DMS114 treated with DMSO at 0.1 percent for 48 hours (cell line): ENCODE measurements around the gene TEX54.
"Not testable (repeated sequence)": the region's sequence is repeated elsewhere in the genome, so short reads cannot be mapped to it uniquely, and the experiment has no call there.

Experiments used
- DNase-seq: peaks from one replicate; lab custom pipeline; 2025; ENCODE audit not compliant: unreplicated experiment; lab: John Stamatoyannopoulos, UW

Gene TEX54

DNA sequence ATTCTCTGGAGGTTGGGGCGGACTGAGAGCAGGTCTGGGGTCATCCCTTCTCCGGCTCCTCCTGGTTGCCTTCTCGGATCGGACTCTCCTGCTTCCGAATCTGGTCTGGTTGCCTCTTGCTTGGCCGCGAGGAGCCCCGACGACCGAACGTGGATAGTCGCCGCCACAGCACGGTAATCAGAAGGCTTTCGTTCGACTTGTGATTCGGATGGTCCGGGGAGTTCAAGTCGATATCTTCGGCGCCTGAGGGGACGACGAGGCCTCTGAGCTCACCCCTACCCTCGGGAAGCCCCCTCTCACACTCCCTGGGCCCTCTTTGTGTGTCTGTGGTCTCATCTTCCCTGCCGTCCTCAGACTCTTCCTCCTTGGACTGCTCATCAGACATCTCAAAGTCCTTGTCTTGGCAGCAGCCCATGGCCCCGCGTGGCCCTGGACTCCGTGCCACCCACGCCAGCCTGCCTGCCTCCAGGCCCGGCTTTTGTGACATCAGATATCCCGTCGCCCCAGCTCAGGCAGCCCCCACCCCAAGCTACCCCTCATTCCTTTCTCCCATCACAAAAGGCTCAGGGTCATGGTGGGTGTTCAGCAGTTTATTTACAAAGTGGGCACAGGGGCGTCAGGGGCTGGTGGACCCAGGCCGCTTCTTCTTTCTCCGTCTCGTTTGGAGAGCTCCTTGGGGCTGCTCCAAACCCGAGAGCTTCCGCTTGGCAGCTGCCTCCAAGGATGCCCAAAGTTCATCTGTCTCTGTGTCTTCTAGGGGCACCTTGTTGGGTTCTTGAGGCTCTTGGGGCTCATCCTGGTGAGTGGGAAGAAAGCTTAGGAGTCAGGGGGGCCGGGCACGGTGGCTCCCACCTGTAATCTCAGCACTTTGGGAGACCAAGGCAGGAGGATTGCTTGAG, at the start of gene TEX54:
Gene TEX54, minus strand, starts transcription at position 506 of the 899 bp plus-strand sequence.
- DNase-seq, result no peak

DNA sequence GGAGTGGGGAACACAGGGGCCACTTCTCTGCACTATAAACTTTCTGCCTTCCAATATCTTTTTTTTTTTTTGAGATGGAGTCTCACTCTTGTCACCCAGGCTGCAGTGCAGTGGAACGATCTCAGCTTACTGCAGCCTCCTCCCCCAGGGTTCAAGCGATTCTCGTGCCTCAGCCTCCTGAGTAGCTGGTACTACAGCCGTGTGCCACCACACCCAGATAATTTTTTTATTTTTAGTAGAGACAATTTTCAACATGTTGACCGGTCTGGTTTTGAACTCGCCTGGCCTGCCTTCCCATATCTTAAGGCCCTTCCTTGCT, 49.7 kb upstream of the TEX54 start:
- no peak for DNase-seq

DNA sequence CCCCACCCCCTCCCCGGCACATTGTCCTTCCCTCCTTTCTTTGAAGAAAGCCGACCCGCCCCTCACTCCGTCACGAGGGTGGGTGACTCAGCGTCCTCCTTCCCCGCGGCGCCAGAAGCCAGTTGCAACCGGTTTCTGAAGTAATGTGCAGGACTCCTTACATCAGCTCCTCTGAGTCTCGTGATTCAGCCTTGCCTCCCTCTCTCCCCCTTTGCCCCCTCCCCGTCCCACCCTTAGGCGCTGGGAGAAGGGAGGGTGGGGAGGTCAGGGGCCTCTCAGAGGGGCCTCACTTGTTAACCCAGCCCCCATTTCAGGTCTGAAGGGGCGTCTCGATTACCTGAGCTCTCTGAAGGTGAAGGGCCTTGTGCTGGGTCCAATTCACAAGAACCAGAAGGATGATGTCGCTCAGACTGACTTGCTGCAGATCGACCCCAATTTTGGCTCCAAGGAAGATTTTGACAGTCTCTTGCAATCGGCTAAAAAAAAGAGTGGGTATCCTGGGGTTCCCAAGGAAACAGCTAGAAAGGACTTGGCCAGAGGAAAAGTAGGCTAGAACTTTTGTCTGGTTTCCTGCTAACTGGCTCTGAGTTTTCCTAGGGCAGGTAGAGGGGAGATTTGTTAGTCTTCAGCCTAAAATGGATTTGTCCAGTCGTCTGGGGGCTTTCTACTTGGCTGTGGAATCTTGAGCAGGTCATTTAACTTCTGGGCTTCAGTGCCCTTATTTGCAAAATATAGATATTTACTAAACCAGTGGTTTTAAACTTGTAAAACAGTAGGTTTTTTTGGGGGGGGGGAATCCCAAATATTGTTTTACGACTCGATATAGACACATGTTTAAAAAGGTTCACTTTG, 49.2 kb upstream of the TEX54 start:
- DNase-seq, result peak; percentile 52

DNA sequence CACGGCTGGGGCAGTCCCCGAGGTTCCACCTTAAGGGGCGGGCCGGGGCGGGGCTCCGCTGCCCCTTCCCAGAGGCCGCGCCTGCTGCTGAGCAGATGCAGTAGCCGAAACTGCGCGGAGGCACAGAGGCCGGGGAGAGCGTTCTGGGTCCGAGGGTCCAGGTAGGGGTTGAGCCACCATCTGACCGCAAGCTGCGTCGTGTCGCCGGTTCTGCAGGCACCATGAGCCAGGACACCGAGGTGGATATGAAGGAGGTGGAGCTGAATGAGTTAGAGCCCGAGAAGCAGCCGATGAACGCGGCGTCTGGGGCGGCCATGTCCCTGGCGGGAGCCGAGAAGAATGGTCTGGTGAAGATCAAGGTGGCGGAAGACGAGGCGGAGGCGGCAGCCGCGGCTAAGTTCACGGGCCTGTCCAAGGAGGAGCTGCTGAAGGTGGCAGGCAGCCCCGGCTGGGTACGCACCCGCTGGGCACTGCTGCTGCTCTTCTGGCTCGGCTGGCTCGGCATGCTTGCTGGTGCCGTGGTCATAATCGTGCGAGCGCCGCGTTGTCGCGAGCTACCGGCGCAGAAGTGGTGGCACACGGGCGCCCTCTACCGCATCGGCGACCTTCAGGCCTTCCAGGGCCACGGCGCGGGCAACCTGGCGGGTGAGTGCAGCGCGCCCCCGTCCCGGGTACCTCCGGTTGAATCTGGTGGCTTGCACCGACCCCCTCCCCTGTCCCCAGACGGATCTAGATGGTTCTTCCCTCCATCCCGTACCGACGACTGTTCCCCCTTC, 48.4 kb upstream of the TEX54 start, which contains the start of gene SLC3A2:
Gene SLC3A2, plus strand, starts transcription at position 94 of the 776 bp plus-strand sequence. Its CDS starts 128 bp downstream, at position 222.
- DNase-seq, result peak; percentile 52

DNA sequence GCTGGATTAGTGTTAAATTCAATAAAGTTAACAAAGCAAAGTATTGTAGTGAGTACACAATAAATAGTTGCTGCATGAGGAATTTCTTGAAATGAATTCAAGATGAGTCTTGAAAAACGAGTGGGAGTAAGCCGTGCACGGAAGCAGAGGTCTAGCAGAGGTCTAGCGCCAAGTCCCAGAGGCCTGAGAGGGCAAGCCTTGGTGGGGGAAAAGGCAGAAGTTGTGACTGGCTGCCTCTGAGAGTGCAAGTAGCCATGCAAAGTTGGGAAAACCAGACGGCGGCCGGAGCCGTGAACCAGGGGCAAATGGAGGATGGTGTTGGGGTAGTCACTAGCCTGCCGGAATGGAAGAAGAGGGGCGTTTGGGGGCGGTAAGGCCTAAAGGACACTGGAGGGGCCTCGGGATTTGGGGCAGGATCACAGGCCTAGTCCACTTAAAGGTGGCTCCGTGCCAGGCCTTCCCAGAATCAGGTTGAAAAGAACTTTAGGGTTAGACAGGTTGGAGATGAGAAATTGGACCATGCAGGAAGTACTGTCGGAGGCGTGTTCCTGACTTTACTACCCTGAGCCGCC, 47.7 kb upstream of the TEX54 start:
- DNase-seq, result peak; percentile 55

DNA sequence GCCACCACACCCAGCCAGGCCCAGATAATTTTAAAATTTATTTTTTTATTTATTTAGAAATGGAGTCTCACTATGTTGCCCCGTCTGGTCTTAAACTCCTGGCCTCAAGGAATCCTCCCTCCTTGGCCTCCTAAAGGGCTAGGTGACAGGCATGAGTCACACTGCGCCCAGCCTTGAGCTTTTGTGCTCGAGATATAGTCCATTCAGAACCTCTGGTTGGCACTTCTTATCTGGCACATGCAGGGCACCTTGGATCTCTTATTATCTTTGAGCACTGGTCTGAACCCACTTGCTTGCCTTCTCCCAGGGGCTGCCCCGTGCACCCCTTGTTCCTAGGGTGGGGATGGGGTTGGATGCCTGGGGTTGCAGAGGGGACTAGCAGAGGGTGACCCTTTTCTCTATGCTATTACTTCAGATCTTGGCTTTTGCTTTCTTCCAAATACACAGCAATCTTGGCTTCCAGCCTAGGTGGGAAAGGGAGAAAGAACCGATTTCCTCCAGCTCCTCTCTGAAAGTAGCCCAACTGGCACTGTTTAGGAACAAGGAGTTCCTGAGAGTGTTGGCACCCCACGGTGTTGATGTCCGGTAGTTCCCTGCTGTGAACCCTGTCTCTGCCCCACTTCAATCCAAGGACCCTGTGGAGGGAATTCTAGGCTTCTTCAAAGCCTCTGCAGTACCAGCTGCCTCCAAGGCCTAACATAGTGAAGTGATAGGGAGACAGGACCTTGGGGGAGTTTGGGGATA, 46.8 kb upstream of the TEX54 start:
- no peak for DNase-seq

DNA sequence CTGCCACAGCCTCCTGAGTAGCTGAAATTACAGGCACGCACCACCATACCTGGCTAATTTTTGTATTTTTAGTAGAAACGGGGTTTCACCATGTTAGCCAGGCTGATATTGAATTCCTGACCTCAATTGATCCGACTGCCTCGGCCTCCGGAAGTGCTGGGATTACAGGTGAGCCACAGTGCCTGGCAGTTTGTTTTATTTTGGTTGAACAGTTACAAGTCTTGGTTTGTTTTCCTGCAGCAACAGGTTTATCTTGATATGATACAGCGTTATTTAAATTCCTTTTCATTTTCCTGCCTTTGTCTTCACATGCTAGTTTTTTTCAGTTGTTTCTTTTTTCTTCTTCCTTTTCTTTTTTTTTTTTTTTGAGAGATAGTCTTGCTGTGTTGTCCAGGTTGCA, 44.1 kb upstream of the TEX54 start:
- DNase-seq, result no peak

DNA sequence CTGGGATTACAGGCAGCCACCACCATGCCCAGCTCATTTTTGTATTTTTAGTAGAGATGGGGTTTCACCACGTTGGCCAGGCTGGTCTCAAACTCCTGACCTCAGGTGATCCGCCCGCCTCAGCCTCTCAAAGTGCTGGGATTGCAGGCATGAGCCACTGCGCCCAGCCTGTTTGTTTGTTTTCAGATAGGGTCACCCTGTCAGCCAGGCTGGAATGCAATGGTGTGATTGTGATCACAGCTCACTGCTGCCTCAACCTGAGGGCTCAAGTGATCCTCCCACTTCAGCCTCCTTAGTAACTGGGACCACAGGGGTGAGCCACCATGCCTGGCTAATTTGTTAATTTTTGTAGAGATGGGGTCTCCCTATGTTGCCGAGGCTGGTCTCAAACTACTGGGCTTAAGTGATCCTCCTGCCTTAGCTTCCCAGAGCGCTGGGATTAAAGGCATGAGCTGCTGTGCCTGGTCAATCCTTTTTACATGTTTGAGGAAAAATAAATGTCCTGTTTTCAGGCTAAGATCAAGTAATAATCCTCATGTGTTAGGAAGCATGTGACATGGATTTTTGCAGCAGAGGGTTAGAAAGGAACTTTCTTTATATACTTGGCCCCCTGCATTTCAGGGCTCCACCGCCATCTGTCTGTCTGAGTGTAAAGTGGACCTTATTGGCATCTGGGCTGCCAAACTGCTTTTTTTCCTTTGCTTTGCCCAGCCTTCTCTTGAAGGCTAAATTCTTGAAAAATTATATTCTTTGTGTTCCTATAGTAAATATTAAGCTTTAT, 43.2 kb upstream of the TEX54 start:
- no peak for DNase-seq

DNA sequence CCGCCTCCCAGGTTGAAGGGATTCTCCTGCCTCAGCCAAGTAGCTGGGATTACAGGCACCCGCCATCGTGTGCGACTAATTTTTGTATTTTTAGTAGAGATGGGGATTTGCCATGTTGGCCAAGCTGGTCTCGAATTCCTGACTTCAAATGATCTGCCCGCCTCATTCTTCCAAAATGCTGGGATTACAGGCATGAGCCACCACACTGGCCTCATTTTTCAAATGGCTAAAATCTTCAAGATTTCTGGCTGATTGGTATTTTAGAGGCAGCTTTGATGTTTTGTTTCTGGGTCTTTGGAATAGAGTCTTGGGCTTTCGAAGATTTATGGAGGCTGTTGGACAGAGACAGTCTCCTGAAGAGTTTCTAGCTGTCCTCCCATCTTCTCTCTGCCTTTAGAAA, 42.2 kb upstream of the TEX54 start:
- no peak for DNase-seq

DNA sequence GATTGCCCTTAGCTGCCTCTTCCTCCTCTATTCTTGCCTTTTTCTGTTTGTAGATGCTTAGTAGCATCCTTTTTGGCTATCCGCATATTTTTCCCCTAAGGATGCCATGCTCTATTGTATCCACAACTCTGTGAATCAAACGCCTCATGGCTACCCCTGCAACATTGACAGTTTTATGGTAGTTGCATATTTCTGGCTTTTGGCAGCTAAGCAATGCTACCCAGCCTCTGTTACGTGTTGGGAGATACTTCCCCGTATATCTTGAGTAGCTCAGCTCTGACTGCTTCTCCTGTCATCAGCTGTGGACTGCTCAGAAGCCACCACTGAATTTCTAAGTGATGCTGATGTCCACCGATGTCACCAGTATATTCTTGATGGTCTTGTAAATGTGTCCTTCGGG, 33.0 kb upstream of the TEX54 start:
- DNase-seq, result no peak

DNA sequence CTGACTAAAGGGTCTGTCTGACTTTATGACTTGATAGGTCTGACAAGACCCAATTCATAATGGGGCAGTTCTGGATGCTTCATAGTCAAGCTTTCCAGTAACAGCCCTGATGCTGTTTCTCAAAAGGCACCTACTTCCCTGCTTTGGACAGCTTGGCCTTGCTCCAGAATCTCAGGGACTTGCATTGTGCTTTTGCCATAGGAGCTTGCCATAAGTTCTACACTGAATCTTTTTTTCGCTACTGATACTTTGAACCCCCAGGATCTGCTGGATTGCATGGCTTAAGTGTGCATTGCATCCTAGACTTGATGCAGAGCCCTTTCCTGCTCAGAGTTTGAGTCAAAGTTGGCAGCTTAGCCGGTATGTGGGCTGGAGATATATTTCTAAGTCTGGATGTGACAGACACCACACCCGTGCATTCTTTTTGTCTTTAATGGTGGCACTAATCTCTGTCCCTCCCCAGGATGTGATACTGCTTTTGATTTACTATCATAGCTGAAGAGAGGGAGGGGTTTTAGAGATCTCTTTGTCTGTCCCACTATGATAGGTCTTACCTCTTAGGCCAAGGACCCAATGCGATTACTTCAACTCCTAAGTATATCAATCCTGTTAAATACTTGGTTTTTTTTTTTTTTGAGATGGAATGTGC, 31.2 kb upstream of the TEX54 start:
- DNase-seq, result no peak

DNA sequence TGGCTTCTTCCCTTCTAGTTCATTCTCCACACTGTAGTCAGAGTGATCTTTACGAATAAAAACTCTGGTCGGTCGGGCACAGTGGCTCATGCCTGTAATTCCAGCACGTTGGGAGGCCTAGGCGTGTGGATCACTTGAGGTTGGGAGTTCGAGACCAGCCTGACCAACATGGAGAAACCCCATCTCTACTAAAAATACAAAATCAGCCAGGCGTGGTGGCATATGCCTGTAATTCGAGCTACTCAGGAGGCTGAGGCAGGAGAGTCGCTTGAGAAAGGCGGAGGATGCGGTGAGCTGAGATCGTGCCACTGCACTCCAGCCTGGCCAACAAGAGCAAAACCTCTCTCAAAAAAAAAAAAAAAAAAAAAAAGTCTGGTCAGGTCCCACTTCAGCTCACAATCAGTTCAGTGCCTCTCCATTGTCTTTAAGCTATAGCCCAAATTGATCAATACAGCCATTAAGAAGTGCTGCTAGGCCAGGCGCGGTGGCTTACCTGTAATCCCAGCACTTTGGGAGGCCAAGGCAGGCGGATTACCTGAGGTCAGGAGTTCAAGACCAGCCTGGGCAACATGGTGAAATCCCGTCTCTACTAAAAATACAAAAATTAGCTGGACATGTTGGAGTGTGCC, 29.0 kb upstream of the TEX54 start:
- not testable (repeated sequence) for DNase-seq

DNA sequence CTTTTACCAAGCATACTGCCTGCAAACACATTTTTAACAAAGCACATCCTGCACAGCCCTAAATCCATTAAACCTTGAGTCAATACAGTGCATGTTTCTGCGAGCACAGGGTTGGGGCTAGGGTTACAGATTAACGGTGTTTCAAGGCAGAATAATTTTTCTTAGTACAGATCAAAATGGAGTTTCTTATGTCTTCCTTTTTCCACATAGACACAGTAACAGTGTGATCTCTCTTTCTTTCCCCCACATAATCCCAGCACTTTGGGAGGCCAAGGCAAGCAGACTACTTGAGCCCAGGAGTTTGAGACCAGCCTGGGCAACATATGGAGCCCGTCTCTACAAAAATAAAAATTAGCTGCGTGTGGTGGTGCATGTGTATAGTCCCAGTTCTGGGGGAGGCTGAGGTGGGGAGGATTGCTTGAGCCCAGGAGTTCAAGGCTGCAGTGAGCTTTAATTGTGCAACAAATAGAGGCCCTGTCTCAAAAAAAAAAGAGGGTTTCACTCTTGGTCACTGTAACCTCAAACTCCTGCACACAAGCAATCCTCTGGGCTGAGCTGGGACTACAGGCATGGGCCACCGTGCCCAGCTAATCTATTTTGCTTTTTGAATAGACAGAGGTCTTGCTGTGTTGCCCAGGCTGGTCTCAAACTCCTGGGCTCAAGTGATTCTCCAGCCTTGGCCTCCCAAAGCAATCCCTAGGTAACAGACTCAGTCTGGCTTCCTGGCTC, 28.4 kb upstream of the TEX54 start:
- DNase-seq, result no peak

DNA sequence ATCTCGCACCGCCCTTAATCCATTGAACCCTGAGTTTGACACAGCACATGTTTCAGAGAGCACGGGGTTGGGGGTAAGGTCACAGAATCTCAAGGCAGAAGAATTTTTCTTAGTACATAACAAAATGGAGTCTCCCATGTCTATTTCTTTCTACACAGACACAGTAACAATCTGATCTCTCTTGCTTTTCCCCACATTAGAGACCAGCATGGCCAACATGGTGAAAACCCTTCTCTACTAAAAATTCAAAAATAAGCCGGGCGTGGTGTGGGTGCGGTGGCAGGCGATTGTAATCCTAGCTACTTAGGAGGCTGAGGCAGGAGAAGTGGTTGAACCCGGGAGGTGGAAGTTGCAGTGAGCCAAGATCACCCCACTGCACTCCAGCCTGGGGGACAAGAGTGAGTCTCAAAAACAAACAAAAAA, 26.7 kb upstream of the TEX54 start:
- not testable (repeated sequence) for DNase-seq

DNA sequence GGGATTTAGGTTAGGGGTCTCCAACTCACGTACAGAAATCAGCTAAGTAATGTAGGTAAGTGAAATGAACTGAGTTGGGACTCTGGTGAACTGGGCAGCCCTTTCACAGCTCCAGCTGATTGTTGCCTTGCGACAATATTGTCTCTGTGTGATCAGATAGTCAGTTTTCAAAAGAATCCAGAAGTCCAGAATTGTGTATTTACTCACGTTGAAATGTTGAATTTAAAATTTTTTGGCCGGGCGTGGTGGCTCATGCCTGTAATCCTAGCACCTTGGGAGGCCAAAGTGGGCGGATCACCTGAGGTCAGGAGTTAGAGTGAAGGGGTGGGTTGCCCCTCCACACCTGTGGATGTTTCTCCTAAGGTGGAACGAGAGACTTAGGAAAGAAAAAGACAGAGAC, 25.6 kb upstream of the TEX54 start:
- no peak for DNase-seq

DNA sequence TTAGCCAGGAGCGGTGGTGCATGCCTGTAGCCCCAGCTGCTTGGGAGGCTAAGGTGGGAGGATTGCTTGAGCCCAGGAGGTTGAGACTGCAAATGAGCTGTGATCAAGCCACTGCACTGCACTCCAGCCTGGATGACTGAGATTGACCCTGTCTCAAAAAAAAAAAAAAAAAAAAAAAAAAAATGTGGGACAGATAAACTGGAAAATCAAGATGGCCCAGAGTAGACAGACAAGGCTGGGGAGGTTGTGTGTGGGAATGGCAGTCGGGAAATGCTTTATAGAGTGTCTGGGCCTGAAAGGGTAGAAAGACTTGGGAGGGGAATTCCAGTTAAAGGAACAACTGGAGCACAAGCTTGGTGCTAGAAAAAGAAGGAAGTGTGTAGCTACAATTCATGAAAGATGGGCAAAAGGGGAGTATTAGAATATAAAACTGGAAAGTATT, 24.9 kb upstream of the TEX54 start:
- no peak for DNase-seq

DNA sequence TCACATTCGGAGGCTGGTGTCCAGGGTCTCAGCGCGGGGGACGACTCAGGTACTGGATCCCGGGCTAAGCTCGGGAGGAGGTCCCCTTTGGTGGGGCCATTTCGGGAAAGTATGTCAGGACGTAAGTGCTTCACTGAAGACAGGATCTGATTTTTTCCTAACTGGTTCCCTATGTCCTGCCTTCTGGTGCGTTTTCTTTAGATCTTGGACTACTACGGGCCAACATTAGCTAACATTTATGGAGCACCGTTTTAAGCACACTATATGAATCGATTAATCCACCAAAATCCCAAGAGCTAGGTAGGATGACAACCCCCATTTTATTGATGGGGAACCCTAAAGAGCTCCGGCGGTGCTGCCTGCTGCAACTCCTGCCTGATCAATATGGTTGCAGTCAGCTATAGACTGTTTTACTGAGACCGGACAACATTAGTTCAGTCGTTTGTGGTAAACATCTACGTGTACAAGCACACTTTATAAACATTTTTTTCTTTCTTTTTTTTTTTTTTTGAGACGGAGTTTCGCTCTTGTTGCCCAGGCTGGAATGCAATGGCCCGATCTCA, 23.8 kb upstream of the TEX54 start:
- DNase-seq, result no peak
